ENCODE data around the gene HFM1.
"Not testable (repeated sequence)": the region's sequence is repeated elsewhere in the genome, so short reads cannot be mapped to it uniquely, and the experiment has no call there.

Gene HFM1

DNA sequence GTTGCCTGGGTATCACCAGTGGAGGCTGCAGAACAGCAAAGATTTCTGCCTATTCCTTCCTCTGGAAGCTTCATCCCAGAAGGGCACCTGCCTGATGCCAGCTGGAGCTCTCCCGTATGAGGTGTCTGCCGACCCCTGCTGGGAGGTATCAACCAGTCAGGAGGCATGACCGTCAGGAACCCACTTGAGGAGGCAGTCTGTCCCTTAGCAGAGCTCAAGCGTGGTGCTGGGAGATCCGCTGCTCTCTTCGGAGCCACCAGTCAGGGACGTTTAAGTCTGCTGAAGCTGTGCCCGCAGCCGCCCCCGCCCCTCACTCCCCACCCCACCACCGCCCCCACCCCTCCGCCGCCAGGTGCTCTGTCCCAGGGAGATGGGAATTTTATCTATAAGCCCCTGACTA is 23.1 kb upstream of the HFM1 start:
- no peak for DNase-seq (ENCODE audit: low spot score)
- TF ChIP-seq, protein P1, sequence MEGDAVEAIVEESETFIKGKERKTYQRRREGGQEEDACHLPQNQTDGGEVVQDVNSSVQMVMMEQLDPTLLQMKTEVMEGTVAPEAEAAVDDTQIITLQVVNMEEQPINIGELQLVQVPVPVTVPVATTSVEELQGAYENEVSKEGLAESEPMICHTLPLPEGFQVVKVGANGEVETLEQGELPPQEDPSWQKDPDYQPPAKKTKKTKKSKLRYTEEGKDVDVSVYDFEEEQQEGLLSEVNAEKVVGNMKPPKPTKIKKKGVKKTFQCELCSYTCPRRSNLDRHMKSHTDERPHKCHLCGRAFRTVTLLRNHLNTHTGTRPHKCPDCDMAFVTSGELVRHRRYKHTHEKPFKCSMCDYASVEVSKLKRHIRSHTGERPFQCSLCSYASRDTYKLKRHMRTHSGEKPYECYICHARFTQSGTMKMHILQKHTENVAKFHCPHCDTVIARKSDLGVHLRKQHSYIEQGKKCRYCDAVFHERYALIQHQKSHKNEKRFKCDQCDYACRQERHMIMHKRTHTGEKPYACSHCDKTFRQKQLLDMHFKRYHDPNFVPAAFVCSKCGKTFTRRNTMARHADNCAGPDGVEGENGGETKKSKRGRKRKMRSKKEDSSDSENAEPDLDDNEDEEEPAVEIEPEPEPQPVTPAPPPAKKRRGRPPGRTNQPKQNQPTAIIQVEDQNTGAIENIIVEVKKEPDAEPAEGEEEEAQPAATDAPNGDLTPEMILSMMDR (IDR thresholded peaks at IDR 0.05; ENCODE audit: extremely low read depth, missing control alignments): no peak

DNA sequence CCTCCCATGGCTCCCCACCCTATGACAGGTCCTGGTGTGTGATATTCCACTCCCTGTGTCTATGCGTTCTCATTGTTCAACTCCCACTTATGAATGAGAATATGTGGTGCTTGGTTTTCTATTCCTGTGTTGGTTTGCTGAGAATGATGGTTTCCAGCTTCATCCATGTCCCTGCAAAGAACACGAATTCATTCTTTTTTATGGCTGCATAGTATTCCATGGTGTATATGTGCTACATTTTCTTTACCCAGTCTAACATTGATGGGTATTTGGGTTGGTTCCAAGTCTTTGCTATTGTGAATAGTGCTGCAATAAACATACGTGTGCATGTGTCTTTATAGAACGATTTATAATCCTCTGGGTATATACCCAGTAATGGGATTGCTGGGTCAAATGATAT is 17.9 kb upstream of the HFM1 start:
- DNase-seq (ENCODE audit: low spot score): not testable (repeated sequence)

DNA sequence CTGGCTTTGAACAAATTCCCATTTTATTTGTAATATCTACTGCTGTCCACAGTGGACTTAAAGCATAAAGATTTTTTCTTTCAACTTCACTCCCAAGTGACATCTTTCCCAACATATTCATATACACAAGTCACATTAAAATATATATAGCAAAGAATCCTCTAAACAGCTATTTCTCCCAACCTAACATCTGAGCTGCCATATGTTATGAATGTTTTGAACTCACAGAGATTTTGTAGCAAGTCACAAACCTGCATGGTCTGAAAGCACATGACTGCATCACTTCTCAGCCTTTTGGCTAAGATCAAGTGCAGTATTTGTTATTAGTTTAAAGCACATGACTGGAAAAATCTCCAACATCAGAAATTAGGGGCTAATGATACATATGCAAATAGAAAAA is 7.7 kb upstream of the HFM1 start:
- DNase-seq (ENCODE audit: low spot score): no peak
- TF ChIP-seq, protein P1 (IDR thresholded peaks at IDR 0.05; ENCODE audit: extremely low read depth, missing control alignments): no peak

DNA sequence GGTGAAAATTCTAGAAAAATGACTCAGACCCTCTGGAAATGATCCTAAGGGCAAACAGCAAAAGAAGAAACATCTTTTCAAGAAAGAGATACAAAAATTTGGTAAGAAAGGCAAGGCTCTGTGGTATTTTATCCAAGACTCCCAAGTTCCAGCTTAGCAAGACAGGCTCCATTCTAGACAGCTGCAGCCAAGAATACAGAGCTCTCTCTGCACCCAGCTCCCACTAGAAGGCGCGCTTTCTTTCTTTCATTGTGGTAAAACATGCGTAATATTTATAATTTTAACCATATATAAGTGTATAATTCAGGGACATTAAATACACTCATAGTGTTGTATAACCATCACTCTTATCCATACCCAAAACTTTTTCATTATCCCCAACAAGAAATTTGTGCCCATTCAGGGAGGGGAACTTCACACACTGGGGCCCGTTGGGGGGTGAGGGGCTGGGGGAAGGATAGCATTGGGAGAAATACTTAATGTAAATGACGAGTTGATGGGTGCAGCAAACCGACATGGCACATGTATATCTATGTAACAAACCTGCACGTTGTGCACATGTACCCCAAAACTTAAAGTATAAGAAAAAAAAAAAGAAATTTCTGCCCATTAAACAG is 2.2 kb upstream of the HFM1 start:
- DNase-seq (ENCODE audit: low spot score): no peak
- TF ChIP-seq, protein P1 (IDR thresholded peaks at IDR 0.05; ENCODE audit: extremely low read depth, missing control alignments): no peak

DNA sequence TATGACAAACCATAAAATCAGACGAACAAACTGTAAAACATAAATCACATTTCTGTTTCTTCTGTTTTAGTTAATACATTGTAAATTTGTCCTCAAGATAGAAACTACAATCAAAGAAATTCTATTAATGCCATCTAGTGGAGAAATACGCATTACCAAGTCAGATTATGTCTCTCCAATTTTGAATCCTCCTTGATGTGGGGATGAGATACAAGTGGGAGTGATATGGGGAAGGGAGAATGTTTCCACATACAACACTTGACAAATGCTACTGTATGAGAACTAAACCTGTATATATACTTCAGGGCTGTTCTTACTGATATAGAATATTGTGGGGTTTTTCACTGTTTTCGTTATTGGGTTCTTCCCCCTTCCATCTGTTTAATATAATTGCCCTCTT is 2.6 kb downstream of the HFM1 start:
- TF ChIP-seq, protein P1 (IDR thresholded peaks at IDR 0.05; ENCODE audit: extremely low read depth, missing control alignments): no peak
- DNase-seq (ENCODE audit: low spot score): peak; percentile 36

DNA sequence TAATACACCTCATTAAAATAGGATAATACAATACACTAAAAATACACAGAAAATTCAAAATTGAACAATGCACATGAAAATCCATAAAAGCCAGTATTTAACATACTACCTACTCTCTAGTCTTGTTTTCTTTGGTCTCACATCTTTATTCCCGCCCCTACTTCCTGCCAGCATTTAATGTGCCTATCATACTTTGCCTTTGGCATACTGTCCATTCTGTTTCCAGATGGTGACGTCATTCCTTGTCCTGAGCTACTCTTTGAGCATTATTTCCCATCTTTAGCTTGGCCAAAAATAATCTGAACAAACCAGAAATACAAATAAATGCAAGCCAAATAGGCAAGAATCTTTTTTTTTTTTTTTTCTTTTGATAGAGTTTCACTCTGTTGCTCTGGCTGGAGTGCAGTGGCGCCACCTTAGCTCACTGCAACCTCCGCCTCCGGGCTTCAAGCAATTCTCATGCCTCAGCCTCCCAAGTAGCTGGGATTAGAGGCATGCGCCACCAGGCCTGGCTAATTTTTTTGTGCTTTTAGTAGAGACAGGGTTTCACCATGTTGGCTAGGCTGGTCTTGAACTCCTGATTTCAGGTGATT is 4.4 kb downstream of the HFM1 start:
- DNase-seq (ENCODE audit: low spot score): no peak
- TF ChIP-seq, protein P1 (IDR thresholded peaks at IDR 0.05; ENCODE audit: extremely low read depth, missing control alignments): no peak

DNA sequence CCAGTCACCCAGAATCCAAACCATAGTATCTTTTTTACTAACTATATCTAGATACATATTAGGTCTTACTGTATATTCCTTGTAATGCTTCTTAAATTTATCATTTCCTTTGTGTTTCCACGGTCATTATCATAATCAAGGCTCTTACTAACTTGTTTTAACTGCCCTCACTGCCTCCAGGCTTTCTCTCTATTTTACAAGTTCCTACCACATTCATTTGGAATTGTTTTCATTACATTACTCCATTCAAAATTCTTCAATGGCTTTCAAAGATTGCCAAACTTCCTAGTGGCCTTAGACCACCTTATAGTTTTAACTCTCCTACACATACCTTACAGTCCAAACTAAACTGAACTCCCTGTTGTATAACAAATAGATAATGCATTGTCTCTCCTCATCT is 6.3 kb downstream of the HFM1 start:
- no peak for DNase-seq (ENCODE audit: low spot score)
- TF ChIP-seq, protein P1 (IDR thresholded peaks at IDR 0.05; ENCODE audit: extremely low read depth, missing control alignments): no peak

DNA sequence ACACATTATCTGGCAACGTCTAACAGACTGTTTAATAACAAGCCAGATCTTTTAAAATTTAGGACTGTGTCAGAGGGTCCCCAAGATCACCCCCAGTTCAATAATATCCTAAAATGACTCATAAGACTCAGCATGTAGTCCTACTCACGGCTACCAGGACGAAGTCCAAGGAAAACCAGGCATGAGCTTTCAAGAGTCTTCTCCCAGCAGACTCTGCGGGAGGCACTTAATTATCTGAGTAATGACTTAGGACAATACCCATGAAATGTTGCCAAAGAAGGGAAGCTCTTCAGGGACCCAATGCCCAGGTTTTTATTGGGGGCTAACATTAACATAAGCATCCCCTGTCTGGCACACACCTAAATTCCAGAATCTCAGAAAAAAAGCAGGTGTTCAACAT is 7.0 kb downstream of the HFM1 start:
- TF ChIP-seq, protein P1 (IDR thresholded peaks at IDR 0.05; ENCODE audit: extremely low read depth, missing control alignments): no peak
- DNase-seq (ENCODE audit: low spot score): no peak
